HG03354 (cell line): ENCODE data around the gene TPK1.
"Not testable (repeated sequence)": the region's sequence is repeated elsewhere in the genome, so short reads cannot be mapped to it uniquely, and the experiment has no call there.

ENCODE experiments used
- ATAC-seq: cut with Tn5 transposase; IDR thresholded peaks from one replicate; pipeline ENCODE4 v1.9.1; 2021; ENCODE audit warnings: mild to moderate bottlenecking; ENCODE audit not compliant: unreplicated experiment, poor library complexity, severe bottlenecking

Gene TPK1

DNA sequence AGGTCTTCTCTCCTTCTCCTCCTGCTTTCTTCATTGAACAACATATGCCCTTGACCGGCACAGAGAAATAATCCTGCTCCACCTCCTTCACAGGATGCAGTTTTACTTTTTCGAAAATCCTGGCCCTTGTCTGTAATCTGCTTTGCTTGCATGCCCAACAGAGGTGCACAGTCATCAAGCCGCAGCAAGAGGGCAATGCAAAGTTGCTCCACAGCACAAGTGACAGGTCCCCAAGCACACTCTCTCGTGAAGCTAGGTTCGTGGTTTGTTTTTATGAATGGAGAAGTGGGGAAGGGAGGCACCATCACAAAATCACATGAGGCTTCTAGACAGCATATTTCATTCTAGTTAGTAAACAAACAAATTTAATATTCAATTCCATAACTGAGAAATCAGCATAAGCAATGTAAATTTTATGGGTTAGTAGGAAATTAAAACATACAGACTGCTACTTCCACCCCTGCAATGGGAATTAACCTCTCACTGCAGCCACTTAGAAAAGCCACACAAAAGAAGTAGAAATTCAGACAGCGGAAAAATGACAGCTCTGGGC, 178.8 kb downstream of the TPK1 start:
- peak; percentile 52 for ATAC-seq

DNA sequence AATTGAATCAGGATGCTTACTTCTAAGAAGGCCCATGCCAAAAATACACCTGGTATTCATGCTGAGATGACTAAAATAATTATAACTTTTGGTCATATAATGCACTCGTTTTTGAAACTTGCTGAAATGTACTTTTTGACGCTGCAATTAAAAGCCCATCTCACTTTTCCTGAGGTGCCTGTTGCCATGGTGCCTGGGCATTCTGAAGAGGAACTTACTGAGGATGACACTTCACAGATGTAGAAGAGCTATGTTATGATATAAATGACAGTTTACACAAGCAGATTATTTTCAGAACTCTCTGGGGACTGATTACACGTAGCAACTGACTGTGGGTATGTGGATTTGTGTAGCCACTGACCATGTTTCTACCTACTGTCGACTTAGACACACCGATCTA, 182.4 kb downstream of the TPK1 start:
- peak; percentile 66 for ATAC-seq

DNA sequence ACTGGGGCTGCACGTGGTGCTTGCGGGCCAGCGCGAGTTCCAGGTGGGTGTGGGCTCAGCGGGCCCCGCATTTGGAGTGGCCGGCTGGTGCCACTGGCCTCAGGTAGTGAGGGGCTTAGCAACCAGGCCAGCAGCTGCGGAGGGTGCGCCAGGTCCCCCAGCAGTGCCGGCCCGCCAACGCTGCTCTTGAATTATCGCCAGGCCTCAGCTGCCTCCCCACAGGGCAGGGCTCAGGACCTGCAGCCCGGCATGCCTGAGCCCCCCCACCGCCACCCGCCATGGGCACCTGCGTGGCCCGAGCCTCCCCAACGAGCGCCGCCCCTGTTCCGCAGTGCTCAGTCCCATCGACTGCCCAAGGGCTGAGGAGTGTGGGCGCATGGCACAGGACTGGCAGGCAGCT, 185.4 kb downstream of the TPK1 start:
- no peak for ATAC-seq

DNA sequence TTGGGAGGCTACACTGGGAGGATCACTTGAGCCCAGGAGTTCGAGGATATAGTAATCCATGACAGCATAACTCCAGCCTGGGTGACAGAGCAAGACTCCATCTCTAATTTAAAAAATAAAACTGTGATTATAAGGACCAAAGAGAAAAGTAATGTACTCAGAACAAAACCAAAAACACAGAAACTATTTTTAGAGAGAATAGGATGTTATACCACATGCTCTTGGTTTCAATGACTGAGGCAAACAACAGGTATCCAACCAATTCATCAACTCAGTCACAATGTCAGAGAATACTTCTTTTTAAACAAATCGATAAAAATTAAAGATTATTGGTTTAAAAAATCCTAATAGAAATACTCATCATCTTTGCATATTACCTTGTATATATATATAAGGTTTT, 186.7 kb downstream of the TPK1 start:
- peak; percentile 49 for ATAC-seq

DNA sequence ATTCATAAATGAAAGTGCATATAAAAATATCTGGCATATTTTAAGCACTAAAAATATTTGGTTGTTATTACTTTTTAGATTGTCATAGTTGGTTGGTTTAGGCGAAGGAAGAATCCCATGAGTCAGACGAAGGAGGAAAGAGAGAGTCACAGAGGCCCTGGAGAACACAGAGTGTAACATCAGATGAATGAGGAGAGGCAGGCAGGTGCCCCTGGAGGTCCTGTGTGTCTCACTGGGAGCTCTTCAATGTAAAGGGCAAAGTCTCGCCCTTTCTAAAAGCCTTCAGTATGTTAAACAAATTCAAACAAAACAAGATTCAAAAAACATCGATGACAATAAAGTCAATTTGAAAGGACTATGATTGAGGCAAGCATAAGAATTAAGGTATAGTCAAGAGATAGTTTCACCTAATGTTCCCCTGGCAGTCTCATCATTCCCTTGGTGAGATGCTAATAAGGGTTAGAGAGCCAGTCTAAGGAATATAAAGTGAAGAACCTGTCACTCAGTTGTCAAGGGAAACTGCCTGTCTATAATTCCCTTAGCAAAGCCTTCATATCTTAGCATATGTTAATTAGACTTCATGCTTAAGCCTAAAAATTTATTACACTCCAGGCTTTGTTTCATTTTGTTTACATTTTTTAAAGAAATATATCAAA, 194.3 kb downstream of the TPK1 start:
- ATAC-seq: no peak

DNA sequence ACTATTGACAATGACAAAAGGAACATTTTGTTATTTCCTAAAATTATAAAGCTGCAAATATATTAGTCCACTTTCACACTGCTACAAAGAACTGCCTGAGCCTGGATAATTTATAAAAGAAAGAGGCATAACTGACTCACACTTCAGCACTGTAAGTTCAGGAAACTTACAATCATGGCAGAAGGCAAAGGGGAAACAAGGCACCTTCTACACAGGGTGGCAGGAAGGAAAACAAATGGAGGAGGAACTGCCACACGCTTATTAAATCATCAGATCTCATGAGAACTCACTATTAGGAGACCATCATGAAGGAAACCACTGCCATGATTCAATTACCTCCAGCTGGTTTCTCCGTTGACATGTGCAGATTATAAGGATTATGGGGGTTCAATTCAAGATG, 203.1 kb downstream of the TPK1 start:
- no peak for ATAC-seq

DNA sequence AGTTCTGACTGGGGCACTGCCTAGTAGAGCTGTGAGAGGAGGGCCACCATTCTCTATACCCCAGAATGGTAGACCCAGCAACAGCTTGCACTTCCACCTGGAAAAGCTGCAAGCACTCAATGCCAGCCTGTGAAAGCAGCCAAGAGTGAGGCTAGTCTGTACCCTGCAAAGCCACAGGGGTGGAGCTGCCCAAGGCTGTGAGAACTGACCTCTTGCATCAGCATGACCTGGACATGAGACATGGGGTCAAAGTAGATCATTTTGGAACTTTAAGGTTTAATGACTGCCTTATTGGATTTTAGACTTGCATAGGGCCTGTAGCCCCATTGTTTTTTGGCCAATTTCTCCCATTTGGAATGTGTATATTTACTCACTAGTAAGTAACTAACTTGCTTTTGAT, 206.3 kb downstream of the TPK1 start:
- ATAC-seq: no peak

DNA sequence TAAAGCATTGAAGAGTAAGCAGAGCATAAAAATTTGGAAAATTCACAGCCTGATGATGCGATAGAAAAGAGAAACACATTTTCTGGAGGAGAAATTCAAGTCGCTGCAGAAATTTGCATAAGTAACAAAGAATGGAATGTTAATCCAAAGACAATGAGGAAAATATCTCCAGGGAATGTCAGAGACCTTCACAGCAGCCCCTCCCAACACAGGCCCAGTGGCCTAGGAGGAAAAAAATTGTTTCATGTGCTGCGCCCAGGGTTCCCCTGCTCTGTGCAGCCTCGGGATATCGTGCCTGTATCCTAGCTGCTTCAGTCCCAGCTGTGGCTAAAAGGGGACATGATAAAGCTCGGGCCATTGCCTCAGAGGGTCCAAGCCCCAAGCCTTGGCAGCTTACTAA, 206.8 kb downstream of the TPK1 start:
- ATAC-seq: no peak

DNA sequence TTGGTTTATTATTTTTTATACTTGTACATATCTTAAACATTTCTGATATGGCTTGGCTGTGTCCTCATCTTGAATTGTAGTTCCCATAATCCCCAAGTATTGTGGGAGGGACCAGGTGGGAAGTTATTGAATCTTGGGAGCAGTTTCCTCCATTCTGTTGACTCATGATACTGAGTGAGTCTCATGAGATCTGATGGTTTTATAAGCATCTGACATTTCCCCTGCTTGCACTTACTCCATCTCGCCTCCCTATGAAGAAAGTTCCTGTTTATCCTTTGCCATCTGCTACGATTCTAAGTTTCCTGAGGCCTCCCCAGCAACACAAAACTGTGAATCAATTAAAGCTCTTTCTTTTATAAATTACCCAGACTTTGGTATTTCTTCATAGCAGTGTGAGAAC, 207.7 kb downstream of the TPK1 start:
- no peak for ATAC-seq

DNA sequence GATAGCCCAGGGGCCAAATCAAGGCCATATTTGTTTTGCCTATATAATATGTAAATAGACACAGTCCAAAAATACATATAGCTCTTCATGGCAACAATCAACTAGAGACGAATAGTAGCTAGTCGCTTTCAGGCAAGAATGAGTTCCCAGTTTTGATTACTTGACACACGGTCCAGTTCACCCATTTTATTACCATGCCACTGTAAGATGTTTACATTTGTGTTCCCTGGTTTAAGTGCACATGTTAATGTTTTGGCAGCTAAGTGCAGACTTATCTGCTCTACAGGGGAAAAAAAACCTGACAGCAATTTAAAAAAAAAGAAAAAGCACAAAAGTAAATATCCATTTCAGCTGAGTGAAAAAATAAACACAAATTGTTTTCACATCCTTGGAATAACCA, 213.1 kb downstream of the TPK1 start:
- ATAC-seq: no peak

DNA sequence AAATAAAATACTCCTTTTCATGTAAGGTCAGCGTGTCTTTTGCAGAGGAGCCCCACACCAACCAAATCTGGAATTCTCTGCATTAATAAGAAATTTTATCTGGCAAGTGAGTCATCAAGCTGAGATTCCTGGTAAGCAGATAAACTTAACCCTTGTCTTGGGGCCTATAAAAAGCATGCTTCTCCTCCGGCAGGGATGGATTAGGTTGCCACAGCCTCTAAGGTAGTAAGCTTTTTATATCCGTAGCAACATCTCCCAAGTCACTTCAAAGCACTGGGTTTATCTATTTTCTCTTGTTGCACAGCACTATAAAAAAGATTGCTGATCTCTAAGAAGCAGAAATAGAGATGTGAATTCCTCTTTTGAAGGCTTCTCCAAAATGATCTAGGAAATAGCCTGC, 229.6 kb downstream of the TPK1 start:
- ATAC-seq: no peak

DNA sequence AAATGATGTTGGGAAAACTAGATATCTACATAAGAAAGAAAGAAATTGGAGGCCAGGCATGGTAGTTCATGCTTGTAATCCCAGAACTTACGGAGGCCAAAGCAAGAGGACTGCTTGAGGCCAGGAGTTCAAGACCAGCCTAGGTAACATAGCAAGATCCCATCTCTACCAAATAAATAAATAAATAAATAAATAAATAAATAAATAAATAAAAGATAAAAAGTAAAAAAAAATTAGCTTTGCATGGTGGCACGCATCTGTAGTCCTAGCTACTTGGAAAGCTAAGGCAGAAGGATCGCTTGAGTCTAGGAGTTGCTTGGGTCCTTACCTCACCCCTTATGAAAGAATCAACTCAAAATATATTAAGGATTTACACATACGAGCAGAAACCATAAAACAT, 238.9 kb downstream of the TPK1 start:
- ATAC-seq: no peak

DNA sequence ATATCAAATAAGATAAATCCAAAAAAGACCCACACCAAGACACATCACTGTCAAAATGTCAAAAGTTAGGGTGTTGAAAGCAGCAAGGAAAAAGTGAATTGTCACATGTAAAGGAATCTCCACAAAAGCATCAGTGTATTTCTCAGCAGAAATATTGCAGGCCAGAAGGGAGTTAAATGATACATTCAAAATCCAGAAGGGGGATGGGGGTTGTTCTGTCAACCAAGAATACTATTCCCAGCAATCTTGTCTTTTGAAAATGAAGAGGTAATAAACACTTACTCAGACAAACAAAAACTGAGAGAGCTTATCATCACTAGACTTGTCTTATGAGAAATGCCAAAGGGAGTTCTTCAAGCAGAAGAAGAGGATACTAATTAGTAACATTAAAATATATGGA, 241.3 kb downstream of the TPK1 start:
- no peak for ATAC-seq

DNA sequence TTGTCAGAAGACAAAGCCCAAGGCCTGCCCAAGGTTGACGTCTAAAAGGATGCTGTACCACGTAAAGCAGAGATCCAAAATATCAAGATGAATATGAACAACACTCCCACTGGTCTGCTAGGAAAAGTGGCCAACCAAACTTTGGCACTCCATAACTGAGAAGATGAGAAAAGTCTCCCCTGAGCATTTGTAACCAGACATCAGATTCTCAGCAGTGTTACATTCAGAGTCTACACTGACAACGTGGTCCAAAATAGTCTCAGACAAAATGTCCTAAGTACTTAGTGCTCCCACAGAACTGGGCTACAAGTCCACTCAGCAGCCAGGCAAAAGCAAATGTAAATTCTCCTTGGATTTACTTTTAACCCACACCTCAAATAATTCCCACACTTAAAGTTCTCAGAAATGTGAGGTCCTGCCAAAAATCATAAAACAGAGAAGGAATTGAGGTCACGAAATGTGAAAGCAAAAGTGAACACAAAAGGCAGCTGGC, 247.2 kb downstream of the TPK1 start:
- no peak for ATAC-seq

DNA sequence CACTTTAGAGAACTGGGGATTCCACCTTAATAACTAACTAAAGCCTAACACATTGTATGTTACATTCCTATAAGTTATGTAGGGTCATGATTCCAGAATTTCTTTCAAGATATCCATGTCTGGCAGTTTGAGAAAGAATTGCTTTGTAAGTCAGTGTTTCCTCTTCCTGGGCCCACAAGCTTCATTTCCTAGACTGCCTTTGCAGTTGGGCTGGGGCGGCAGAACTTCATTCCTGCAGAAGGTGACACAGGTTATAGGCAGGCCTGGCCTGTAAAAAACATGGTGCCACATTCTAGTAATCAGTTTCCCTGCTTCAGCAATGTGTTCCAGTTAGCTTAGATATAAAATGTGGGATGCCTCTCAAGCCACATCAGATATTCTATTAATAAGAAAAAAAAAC, 248.2 kb downstream of the TPK1 start:
- no peak for ATAC-seq

DNA sequence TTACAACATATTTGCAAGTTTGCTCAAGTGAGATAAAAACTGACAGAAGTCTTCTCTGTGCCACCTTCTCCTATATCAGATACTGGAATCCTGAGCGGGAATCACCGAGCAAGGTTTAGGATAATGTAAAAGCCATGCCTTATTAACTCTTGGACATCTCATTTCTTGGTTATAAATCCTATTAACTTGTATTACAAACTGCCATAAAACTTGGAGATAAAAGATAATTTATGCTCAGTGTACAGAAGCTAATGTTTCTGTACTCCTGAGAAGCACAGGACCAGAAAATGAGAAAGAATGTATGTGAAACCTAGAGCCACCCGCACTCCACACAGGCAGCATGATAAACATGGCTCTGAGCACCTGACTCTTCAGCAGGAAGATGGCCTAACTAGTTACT, 251.1 kb downstream of the TPK1 start:
- ATAC-seq: no peak

DNA sequence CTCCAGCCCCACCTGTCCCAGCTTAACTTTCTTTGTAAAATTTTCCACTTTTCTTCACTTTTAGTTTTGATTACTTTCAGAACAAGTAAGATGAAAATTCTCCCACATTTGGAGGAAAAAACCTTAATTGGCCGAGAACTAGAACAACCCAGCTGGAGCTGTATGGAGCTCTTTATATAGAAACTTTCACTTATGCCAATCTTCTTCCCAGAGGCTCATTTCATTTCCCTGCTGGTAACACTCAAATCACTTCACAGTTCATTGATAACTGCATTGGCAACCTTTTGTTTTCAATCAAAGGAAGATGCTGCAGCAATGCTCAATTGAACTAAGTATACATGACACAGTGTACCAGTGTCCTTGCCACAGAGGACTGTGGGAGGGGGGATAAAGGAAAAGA, 256.2 kb downstream of the TPK1 start:
- ATAC-seq: no peak

DNA sequence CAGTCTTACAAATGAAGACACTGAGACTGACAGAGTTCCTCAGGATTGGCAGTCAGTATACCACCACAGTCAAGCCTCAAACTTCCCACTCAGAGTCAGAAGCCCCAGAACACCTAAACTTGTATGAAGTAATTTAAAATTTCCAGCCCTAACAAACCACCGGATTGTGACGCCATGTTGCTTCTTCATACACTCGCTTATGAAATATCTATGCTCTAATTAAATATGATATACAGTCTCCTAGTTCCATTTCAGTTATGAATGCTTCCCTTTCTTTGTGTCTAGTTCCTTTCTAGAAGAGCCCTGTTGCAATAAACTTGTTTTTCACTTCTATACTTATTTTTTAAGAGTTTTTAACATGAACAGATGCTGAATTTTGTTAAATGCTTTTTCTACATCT, 260.4 kb downstream of the TPK1 start:
- no peak for ATAC-seq

DNA sequence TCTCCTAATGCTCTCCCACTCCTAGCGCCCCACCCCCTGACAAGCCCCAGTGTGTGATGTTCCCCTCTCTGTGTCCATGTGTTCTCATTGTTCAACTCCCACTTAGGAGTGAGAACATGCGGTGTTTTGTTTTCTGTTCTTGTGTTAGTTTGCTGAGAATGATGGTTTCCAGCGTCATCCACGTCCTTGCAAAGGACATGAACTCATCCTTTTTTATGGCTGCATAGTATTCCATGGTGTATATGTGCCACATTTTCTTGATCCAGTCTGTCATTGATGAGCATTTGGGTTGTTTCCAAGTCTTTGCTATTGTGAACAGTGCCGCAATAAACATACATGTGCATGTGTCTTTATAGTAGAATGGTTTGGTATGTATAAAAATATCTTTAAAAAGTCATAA, 261.1 kb downstream of the TPK1 start:
- ATAC-seq: not testable (repeated sequence)

DNA sequence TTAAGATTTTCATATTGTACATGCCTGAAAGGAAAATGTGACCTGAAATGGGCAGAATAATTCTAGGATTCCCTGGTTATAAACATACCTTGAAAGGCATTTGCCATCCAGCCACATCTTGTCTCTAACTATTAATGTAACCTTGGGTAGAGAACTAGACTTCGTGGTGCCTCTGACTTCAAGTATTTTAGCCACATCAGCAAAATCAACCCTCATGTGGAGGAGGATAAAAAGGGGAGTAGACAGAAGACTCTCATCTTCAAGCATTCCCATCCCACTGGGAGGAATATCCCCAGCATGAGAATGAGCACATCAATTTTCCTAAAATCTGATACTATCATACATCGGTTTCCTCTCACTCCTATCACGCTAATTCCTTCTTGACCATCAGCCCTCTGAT, 267.6 kb downstream of the TPK1 start:
- ATAC-seq: no peak

DNA sequence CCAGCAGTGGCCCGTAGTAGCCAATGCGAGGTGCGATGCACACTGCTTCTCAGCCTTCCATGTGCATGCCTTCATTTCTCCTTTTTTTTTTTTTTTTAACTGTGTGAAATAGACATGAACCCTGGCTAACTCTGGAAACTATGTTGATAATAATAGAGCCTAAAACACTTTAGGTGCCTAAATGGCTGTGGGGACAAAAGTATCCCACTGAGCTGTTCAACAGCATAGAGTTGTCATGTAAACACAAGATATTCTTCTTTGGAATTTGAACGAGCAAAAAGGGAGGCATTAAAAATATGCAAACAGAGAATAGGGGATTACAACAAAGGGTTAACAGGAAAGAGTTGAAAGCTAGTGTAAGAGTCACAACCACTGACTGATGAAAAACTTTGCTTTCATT, 270.3 kb downstream of the TPK1 start:
- no peak for ATAC-seq

DNA sequence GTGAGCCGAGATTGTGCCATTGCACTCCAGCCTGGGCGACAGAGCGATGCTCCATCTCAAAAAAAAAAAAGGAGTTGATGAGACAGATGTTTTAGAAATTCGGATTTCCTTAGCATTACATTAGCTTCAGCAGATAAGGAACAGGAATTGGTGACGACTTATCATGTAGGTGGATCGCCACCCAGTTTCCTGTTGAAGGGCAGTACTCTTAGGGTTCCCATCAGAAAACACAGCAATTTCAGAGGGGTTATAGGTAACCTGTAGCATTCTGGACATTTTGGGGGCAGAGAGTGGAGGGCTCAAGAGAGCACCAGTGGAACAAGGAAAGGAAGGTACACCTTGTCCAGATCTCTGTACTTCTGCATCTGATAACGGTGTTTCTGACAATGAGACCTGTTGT, 286.0 kb downstream of the TPK1 start:
- no peak for ATAC-seq
